CD4-positive, alpha-beta T cell (primary cell): ENCODE results near the gene GCKR. TPM values are rescaled to one million over a fixed set of nuclear protein-coding genes. Genes with fewer than 3 reads are reported as not detected.

Experiments
- ATAC-seq: fragments of 200-7000 bp; cut with Tn5 transposase; one replicate; pipeline ENCODE4 v1.10.0; 2022; ENCODE audit warnings: mild to moderate bottlenecking; ENCODE audit not compliant: poor library complexity
- CTCF ChIA-PET: fragments of 350-600 bp; sonication (Branson Sonifier 250); formaldehyde crosslinking; loops from one replicate; lab custom pipeline; 2021; ENCODE audit warnings: antibody characterized with exemption, inconsistent platforms; lab: Charles Lee
- POLR2A ChIA-PET: fragments of 350-600 bp; sonication (Branson Sonifier 250); formaldehyde crosslinking; loops from one replicate; lab custom pipeline; 2021; ENCODE audit warnings: antibody characterized with exemption, inconsistent platforms; lab: Charles Lee
- DNase-seq, 14 experiments: peaks; one replicate each; pipeline ENCODE4 v3.0.0-alpha.2; 2013 to 2020; ENCODE audit warnings: mixed read lengths in 2 of 14
- H3K27ac ChIP-seq, 2 donors: one replicate each; pipeline versions ENCODE4 v1.5.1 to v1.7.0; 2013; ENCODE audit warnings: low read length in 2 of 2, low read depth in 1 of 2, mild to moderate bottlenecking in 1 of 2
- H3K27me3 ChIP-seq, 2 experiments: 1 replicate in 1 of 2; 2 replicates in 1 of 2; pipeline versions ENCODE4 v1.6.1 to v1.7.0; 2013; ENCODE audit warnings: low read length in 2 of 2, control low read depth in 1 of 2, mild to moderate bottlenecking in 1 of 2, moderate library complexity in 1 of 2; ENCODE audit not compliant: insufficient read depth in 2 of 2, control insufficient read depth in 1 of 2
- H3K36me3 ChIP-seq: one replicate; pipeline ENCODE4 v1.6.1; 2013; ENCODE audit warnings: low read length, control low read depth; ENCODE audit not compliant: insufficient read depth
- H3K4me1 ChIP-seq: one replicate; pipeline ENCODE4 v1.6.1; 2013; ENCODE audit warnings: low read length, control low read depth; ENCODE audit not compliant: insufficient read depth
- H3K4me3 ChIP-seq: one replicate; pipeline ENCODE4 v1.5.1; 2013; ENCODE audit warnings: mild to moderate bottlenecking, low read length, moderate library complexity
- H3K9me3 ChIP-seq, 2 experiments: 1 replicate in 1 of 2; 2 replicates in 1 of 2; pipeline versions ENCODE4 v1.6.1 to v1.7.0; 2013; ENCODE audit warnings: low read length in 2 of 2, mild to moderate bottlenecking in 2 of 2, control low read depth in 1 of 2, moderate library complexity in 1 of 2; ENCODE audit not compliant: control insufficient read depth in 1 of 2, insufficient read depth in 1 of 2
- H3K27ac Mint-ChIP-seq: one replicate; pipeline ENCODE4 v1.8.0; 2020; ENCODE audit warnings: mixed read lengths
- H3K27me3 Mint-ChIP-seq: one replicate; pipeline ENCODE4 v1.8.0; 2021; ENCODE audit warnings: mixed read lengths
- H3K36me3 Mint-ChIP-seq: one replicate; pipeline ENCODE4 v1.8.0; 2021; ENCODE audit warnings: low read depth, mixed read lengths
- H3K4me1 Mint-ChIP-seq: one replicate; pipeline ENCODE4 v1.8.0; 2021; ENCODE audit warnings: low read depth, mixed read lengths
- H3K4me3 Mint-ChIP-seq: one replicate; pipeline ENCODE4 v1.8.0; 2020; ENCODE audit warnings: mild to moderate bottlenecking, mixed read lengths
- H3K9me3 Mint-ChIP-seq: one replicate; pipeline ENCODE4 v1.8.0; 2020; ENCODE audit warnings: mixed read lengths
- intact Hi-C, 2 experiments: fragments of 100-400 bp; cut with DNase I in 1 of 2; cut with micrococcal nuclease in 1 of 2; formaldehyde crosslinking; loops; one replicate each; pipeline versions ENCODE4 v1.15.1 to v1.9.0; 2023 to 2025; cut with DNase I, micrococcal nuclease
- polyA plus RNA-seq, 2 donors: library from polyadenylated mRNA; unstranded; fragments of 120-200 nt; gene quantifications; one replicate each; pipeline ENCODE4 v1.2.1, GENCODE V29; 2013
- total RNA-seq, 174 experiments: library from RNA in 2 of 174; stranded (reverse) in 2 of 174; gene quantifications; one replicate each; pipeline ENCODE4 v1.2.3 and lab custom pipeline; 2021 to 2026
- TF ChIP-seq, protein P1 (sequence below): fragments of 200-600 bp; IDR thresholded peaks from one replicate; pipeline ENCODE4 v1.8.0; 2022; ENCODE audit warnings: antibody characterized with exemption, mild to moderate bottlenecking

Gene GCKR, protein sequence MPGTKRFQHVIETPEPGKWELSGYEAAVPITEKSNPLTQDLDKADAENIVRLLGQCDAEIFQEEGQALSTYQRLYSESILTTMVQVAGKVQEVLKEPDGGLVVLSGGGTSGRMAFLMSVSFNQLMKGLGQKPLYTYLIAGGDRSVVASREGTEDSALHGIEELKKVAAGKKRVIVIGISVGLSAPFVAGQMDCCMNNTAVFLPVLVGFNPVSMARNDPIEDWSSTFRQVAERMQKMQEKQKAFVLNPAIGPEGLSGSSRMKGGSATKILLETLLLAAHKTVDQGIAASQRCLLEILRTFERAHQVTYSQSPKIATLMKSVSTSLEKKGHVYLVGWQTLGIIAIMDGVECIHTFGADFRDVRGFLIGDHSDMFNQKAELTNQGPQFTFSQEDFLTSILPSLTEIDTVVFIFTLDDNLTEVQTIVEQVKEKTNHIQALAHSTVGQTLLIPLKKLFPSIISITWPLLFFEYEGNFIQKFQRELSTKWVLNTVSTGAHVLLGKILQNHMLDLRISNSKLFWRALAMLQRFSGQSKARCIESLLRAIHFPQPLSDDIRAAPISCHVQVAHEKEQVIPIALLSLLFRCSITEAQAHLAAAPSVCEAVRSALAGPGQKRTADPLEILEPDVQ
- not detected for total RNA-seq
- not detected for polyA plus RNA-seq (2013, experiment 1 of 2)
- not detected for polyA plus RNA-seq (2013, experiment 2 of 2)
- 0 to 0.58 (median 0) reads per million in 172 experiments for total RNA-seq (lab: John Stamatoyannopoulos, UW)

DNA sequence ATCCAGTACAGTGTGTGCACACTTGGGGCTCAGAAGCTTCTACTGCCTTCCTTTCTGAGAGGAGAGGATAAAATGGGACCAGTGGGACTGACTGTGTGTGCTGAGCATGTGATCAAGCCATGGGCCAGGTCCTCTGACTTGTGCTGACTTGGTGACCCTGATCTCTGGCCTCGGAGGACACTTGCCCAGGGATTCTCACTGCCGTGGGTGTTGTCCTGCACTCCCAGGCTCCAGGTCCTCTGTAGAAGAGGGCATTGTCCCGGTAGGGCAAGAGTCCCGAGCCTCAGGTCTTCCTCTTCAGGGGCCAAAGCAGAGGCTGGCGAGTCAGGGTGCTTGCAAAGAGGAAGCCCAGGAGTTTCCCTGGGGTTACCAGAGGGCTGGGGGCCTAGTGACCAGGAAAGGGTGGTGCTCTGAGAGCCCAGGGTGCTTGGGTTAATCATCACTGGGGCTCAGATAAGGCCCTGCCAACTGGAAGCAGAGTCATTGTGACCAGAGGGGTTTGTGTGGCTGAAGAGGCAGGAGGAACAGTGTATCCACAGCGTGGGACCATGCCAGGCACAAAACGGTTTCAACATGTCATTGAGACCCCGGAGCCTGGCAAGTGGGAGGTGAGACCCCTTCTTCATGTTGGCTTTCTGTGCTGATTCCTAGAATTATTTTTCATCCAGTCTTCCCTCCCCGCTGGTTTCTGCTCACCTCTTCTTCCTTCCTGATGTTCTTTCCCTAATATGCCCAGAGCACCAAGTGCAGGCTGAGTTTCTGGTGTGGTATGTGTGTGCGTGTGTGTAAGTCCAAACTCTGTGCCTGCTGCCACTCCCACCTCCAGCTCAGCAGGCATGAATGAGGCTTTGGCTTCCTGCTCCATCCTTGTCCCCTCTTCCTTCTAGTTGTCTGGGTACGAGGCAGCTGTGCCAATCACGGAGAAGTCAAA lies at the start of gene GCKR:
GCKR (plus strand) TSS at position 483 of the 931 bp plus-strand sequence; CDS start at position 549, 66 bp downstream.
- H3K27ac ChIP-seq = no peak within 1 kb of the TSS
- no peak within 1 kb of the TSS for H3K4me3 ChIP-seq
- POLR2A ChIA-PET = no interaction called here
- Mint-ChIP-seq H3K9me3 (no peaks in the 10 kb centered on the region), H3K4me1 (peaks cover 13% of the 10 kb centered on the region), H3K27me3 (peaks cover 56% of the 10 kb centered on the region), H3K27ac (no peak within 1 kb of the TSS), H3K4me3 (peak within 1 kb of the TSS; percentile 56), H3K36me3 (no peaks in the 10 kb centered on the region)
- TF ChIP-seq, protein P1, sequence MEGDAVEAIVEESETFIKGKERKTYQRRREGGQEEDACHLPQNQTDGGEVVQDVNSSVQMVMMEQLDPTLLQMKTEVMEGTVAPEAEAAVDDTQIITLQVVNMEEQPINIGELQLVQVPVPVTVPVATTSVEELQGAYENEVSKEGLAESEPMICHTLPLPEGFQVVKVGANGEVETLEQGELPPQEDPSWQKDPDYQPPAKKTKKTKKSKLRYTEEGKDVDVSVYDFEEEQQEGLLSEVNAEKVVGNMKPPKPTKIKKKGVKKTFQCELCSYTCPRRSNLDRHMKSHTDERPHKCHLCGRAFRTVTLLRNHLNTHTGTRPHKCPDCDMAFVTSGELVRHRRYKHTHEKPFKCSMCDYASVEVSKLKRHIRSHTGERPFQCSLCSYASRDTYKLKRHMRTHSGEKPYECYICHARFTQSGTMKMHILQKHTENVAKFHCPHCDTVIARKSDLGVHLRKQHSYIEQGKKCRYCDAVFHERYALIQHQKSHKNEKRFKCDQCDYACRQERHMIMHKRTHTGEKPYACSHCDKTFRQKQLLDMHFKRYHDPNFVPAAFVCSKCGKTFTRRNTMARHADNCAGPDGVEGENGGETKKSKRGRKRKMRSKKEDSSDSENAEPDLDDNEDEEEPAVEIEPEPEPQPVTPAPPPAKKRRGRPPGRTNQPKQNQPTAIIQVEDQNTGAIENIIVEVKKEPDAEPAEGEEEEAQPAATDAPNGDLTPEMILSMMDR = no peak
- CTCF ChIA-PET = no interaction called here
- H3K4me1 ChIP-seq = peaks cover 12% of the 10 kb centered on the region
- peak in 2 of 14 experiments; percentile 50 to 63 for DNase-seq
- H3K27me3 ChIP-seq = peaks cover 38 to 53% of the 10 kb centered on the region in 2 experiments
- intact Hi-C loops = no loop called here
- no peak for ATAC-seq
- no peaks in the 10 kb centered on the region for H3K9me3 ChIP-seq
- no peaks in the 10 kb centered on the region for H3K36me3 ChIP-seq

DNA sequence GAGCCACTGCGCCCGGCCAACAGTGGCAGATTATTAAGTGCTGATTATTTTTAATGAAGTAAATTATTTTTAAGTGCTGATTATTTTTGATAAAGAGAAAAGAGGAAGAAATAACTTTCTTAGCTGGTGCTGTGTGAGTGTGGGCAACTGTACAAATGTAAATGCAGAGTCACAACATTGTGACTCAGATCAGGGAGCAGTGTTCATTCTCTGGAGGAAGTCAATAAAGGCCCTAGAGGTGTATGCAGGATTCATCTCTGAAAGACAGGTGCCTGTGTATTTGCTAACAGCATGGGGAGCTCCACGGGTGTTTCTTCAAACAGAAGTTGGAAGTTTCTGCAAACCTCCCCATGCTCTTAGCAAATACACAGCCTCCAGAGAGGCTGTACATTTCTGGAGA lies 48.3 kb upstream of the GCKR start:
- Histone ChIP-seq H3K4me1 (peaks cover 4% of the 10 kb centered on the region), H3K36me3 (peaks cover 10% of the 10 kb centered on the region), H3K27ac (no peak overlapping the region), H3K27me3 (no peaks in the 10 kb centered on the region), H3K4me3 (no peak overlapping the region), H3K9me3 (no peaks in the 10 kb centered on the region)
- CTCF ChIA-PET = no interaction called here
- Mint-ChIP-seq H3K27me3 (no peaks in the 10 kb centered on the region), H3K9me3 (no peaks in the 10 kb centered on the region), H3K4me3 (no peak overlapping the region), H3K36me3 (peaks cover 60% of the 10 kb centered on the region), H3K4me1 (peaks cover 14% of the 10 kb centered on the region), H3K27ac (no peak overlapping the region)
- TF ChIP-seq, protein P1 = no peak
- no peak for ATAC-seq
- POLR2A ChIA-PET = interaction anchor here (0.9 kb wide), 1 partner anchor 10 kb away, joined by 3 read pairs; no protein-coding TSS in a partner anchor
- intact Hi-C loops = no loop called here
- no peak for DNase-seq

DNA sequence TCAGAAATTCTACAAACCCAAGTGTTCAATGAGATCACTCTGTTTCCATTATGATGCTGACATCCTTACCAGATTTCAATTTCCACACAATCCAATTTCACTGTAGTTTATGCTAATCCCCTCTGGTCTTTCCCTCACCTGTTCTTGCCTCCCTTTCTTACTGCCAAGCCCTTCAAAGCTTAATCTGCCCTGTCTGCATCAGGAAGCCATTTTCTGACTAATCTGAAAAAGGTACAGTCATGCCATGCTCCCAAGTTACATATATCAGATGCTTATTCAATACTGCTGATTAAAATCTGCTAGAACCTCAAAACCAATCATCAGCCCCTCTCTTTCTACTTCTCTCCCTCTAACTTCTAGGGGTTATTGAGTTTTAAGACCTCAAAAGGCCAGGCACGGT lies 45.5 kb upstream of the GCKR start:
- Histone ChIP-seq H3K4me1 (peaks cover 4% of the 10 kb centered on the region), H3K36me3 (peaks cover 11% of the 10 kb centered on the region), H3K4me3 (no peak overlapping the region), H3K9me3 (no peaks in the 10 kb centered on the region), H3K27ac (no peak overlapping the region), H3K27me3 (no peaks in the 10 kb centered on the region)
- H3K9me3 Mint-ChIP-seq = no peaks in the 10 kb centered on the region
- H3K4me3 Mint-ChIP-seq = no peak overlapping the region
- peaks cover 2% of the 10 kb centered on the region for H3K4me1 Mint-ChIP-seq
- CTCF ChIA-PET = interaction anchor here (0.6 kb wide), 1 partner anchor 14 kb away, joined by 3 read pairs; no protein-coding TSS in a partner anchor
- no peaks in the 10 kb centered on the region for H3K27me3 Mint-ChIP-seq
- H3K27ac Mint-ChIP-seq = no peak overlapping the region
- no peak for ATAC-seq
- POLR2A ChIA-PET = no interaction called here
- intact Hi-C loops = no loop called here
- H3K36me3 Mint-ChIP-seq = peaks cover 65% of the 10 kb centered on the region
- no peak for DNase-seq
- TF ChIP-seq, protein P1 = no peak
